H1 (cell line): ENCODE measurements around the gene COL8A1. TPM values are rescaled to one million over a fixed set of nuclear protein-coding genes. Genes with fewer than 3 reads are reported as not detected.

Experiments
- CTCF ChIA-PET: fragments of 300-600 bp; sonication (Branson Sonifier 250); formaldehyde crosslinking; loops from one replicate; lab custom pipeline; 2021; ENCODE audit not compliant: partially characterized antibody; lab: Charles Lee
- POLR2A ChIA-PET: fragments of 300-600 bp; sonication (Branson Sonifier 250); formaldehyde crosslinking; loops from one replicate; lab custom pipeline; 2021; ENCODE audit warnings: inconsistent platforms; ENCODE audit not compliant: partially characterized antibody; lab: Charles Lee
- DNase-seq, 2 experiments: peaks; one replicate each; pipeline versions ENCODE4 v3.0.0 to v3.0.0-alpha.2; 2010 to 2022; ENCODE audit warnings: low spot score in 2 of 2, low read depth in 1 of 2, mixed read lengths in 1 of 2
- FAIRE-seq: peaks from 2 replicates; lab custom pipeline; 2011; peaks lifted over from hg19 to GRCh38; lab: Jason Lieb, UNC
- H2AFZ ChIP-seq: 2 replicates; pipeline ENCODE4 v1.8.1; 2012; ENCODE audit warnings: low read length, inconsistent platforms
- H2AK5ac ChIP-seq: 2 replicates; pipeline ENCODE4 v1.6.1; 2013; ENCODE audit warnings: low read depth, low read length
- H2BK120ac ChIP-seq: replicated peaks from 2 replicates; pipeline ENCODE3; 2013; ENCODE audit warnings: low read depth, low read length, inconsistent platforms
- H2BK12ac ChIP-seq: 2 replicates; pipeline ENCODE4 v1.6.1; 2013; ENCODE audit warnings: low read depth, low read length
- H2BK15ac ChIP-seq: 2 replicates; pipeline ENCODE4 v1.6.1; 2013; ENCODE audit warnings: low read length
- H2BK20ac ChIP-seq: 2 replicates; pipeline ENCODE4 v1.6.1; 2013; ENCODE audit warnings: low read length
- H2BK5ac ChIP-seq: 2 replicates; pipeline ENCODE4 v1.6.1; 2013; ENCODE audit warnings: low read depth, low read length
- H3K14ac ChIP-seq: 2 replicates; pipeline ENCODE4 v1.6.1; 2013; ENCODE audit warnings: inconsistent platforms; ENCODE audit not compliant: insufficient read length
- H3K18ac ChIP-seq: 2 replicates; pipeline ENCODE4 v1.6.1; 2013; ENCODE audit warnings: low read length; ENCODE audit errors: extremely low read depth
- H3K23ac ChIP-seq: 2 replicates; pipeline ENCODE4 v1.6.1; 2013; ENCODE audit warnings: inconsistent platforms; ENCODE audit not compliant: insufficient read length
- H3K23me2 ChIP-seq: 2 replicates; pipeline ENCODE4 v1.6.1; 2013; ENCODE audit warnings: low read depth, low read length
- H3K27ac ChIP-seq: 2 replicates; pipeline ENCODE4 v1.6.1; 2011; ENCODE audit warnings: low read depth, low read length, inconsistent platforms
- H3K27me3 ChIP-seq, 4 experiments: replicated peaks in 1 of 4; 1 replicate in 1 of 4; 2 replicates in 3 of 4; pipeline versions ENCODE4 v1.6.1 to v1.8.1; 2011 to 2013; ENCODE audit warnings: low read length in 3 of 4, mild to moderate bottlenecking in 3 of 4, inconsistent platforms in 2 of 4, mixed read lengths in 2 of 4, moderate library complexity in 1 of 4; ENCODE audit not compliant: control insufficient read depth in 3 of 4, insufficient read depth in 3 of 4; ENCODE audit errors: extremely low read depth in 1 of 4
- H3K36me3 ChIP-seq, 4 experiments: 2 replicates each; pipeline versions ENCODE4 v1.6.1 to v1.8.1; 2011 to 2013; ENCODE audit warnings: mild to moderate bottlenecking in 4 of 4, low read length in 3 of 4, moderate library complexity in 2 of 4, control low read depth in 1 of 4, inconsistent platforms in 1 of 4; ENCODE audit not compliant: insufficient read depth in 4 of 4, control insufficient read depth in 2 of 4
- H3K4ac ChIP-seq: replicated peaks from 2 replicates; pipeline ENCODE3; 2013; ENCODE audit warnings: low read length, low read depth, mixed read lengths, inconsistent platforms; ENCODE audit not compliant: insufficient read length
- H3K4me1 ChIP-seq, 4 experiments: replicated peaks in 1 of 4; 1 replicate in 1 of 4; 2 replicates in 3 of 4; pipeline versions ENCODE4 v1.6.1 to v1.8.1; 2011 to 2013; ENCODE audit warnings: low read length in 3 of 4, inconsistent platforms in 2 of 4, mixed read lengths in 1 of 4; ENCODE audit not compliant: insufficient read depth in 4 of 4, control insufficient read depth in 3 of 4
- H3K4me2 ChIP-seq, 2 experiments: 2 replicates each; pipeline versions ENCODE4 v1.6.1 to v1.8.1; 2011 to 2013; ENCODE audit warnings: low read depth in 2 of 2, low read length in 2 of 2, control low read depth in 1 of 2, inconsistent platforms in 1 of 2, mild to moderate bottlenecking in 1 of 2; ENCODE audit not compliant: insufficient read depth in 1 of 2
- H3K4me3 ChIP-seq, 4 experiments: fragments of 200-600, 300-600 bp in 1 of 4; sonication (generic), shearing (Covaris generic), sonication (Bioruptor Twin) in 1 of 4; 2 replicates each; pipeline versions ENCODE4 v1.5.1 to v1.8.1; 2011 to 2016; ENCODE audit warnings: low read length in 4 of 4, low read depth in 3 of 4, control low read depth in 2 of 4, inconsistent platforms in 2 of 4, mild to moderate bottlenecking in 2 of 4, mixed read lengths in 1 of 4, moderate library complexity in 1 of 4; ENCODE audit not compliant: insufficient read depth in 2 of 4; ENCODE audit errors: extremely low read depth in 1 of 4
- H3K56ac ChIP-seq: replicated peaks from 2 replicates; pipeline ENCODE3; 2013; ENCODE audit warnings: low read depth, mild to moderate bottlenecking, mixed read lengths, low read length, inconsistent platforms; ENCODE audit not compliant: insufficient read length
- H3K79me1 ChIP-seq: 2 replicates; pipeline ENCODE4 v1.6.1; 2013; ENCODE audit warnings: low read depth, low read length, control low read depth
- H3K79me2 ChIP-seq, 2 experiments: 2 replicates each; pipeline versions ENCODE4 v1.6.1 to v1.8.1; 2012 to 2013; ENCODE audit warnings: low read length in 2 of 2, mild to moderate bottlenecking in 2 of 2, inconsistent platforms in 1 of 2; ENCODE audit not compliant: insufficient read depth in 2 of 2, control insufficient read depth in 1 of 2
- H3K9ac ChIP-seq, 4 experiments: replicated peaks in 1 of 4; 1 replicate in 1 of 4; 2 replicates in 3 of 4; pipeline versions ENCODE4 v1.6.1 to v1.8.1; 2011 to 2013; ENCODE audit warnings: low read depth in 3 of 4, low read length in 3 of 4, control low read depth in 2 of 4, mild to moderate bottlenecking in 2 of 4, moderate library complexity in 2 of 4, inconsistent platforms in 1 of 4; ENCODE audit errors: extremely low read depth in 1 of 4
- H3K9me3 ChIP-seq, 2 experiments: 2 replicates each; pipeline versions ENCODE4 v1.6.1 to v1.8.1; 2012 to 2013; ENCODE audit warnings: mild to moderate bottlenecking in 2 of 2, moderate library complexity in 2 of 2, control low read depth in 1 of 2, inconsistent platforms in 1 of 2, low read depth in 1 of 2, low read length in 1 of 2, mixed read lengths in 1 of 2; ENCODE audit not compliant: insufficient read depth in 2 of 2
- H4K20me1 ChIP-seq, 2 experiments: replicated peaks in 1 of 2; 2 replicates each; pipeline versions ENCODE3 to v1.8.1; 2011 to 2013; ENCODE audit warnings: inconsistent platforms in 2 of 2, low read length in 2 of 2, mild to moderate bottlenecking in 1 of 2; ENCODE audit not compliant: insufficient read depth in 2 of 2, control insufficient read depth in 1 of 2
- H4K5ac ChIP-seq: 2 replicates; pipeline ENCODE4 v1.6.1; 2013; ENCODE audit warnings: low read length, low read depth, mixed read lengths, inconsistent platforms; ENCODE audit not compliant: insufficient read length
- H4K8ac ChIP-seq: 2 replicates; pipeline ENCODE4 v1.8.0; 2013; ENCODE audit warnings: mild to moderate bottlenecking, moderate library complexity, low read length, inconsistent platforms; ENCODE audit not compliant: insufficient read depth; ENCODE audit errors: extremely low read depth
- H4K91ac ChIP-seq: replicated peaks from 2 replicates; pipeline ENCODE3; 2013; ENCODE audit warnings: low read length, mixed read lengths, inconsistent platforms; ENCODE audit not compliant: insufficient read length
- BRCA1 ChIP-seq: IDR thresholded peaks from 2 replicates; pipeline ENCODE4 v1.6.1; 2012; ENCODE audit warnings: low read depth, low read length, improper control_type of control experiment
- NANOG ChIP-seq: IDR thresholded peaks from 2 replicates; pipeline ENCODE4 v1.6.1; 2011; ENCODE audit warnings: low read length, low read depth, mild to moderate bottlenecking, inconsistent platforms; ENCODE audit not compliant: insufficient read depth, poor library complexity, severe bottlenecking
- RAD21 ChIP-seq, 2 experiments: IDR thresholded peaks in 1 of 2; conservative IDR thresholded peaks in 1 of 2; 2 replicates each; pipeline ENCODE4 v1.6.1; 2011; ENCODE audit warnings: low read depth in 2 of 2, low read length in 2 of 2, improper control_type of control experiment in 1 of 2, inconsistent platforms in 1 of 2, mild to moderate bottlenecking in 1 of 2, moderate library complexity in 1 of 2
- WGBS, 2 experiments: shearing (Covaris generic) in 1 of 2; methylation state at CpG; one replicate each; pipeline versions ENCODE4 v1.1.6 to v1.1.7; 2013 to 2015; ENCODE audit warnings: low lambda C conversion rate in 2 of 2, mixed read lengths in 2 of 2, inconsistent platforms in 1 of 2, low coverage in 1 of 2, missing lambda C conversion rate in 1 of 2; ENCODE audit not compliant: insufficient replicate concordance in 2 of 2, insufficient coverage in 1 of 2, insufficient read length in 1 of 2; ENCODE audit errors: extremely low coverage in 1 of 2, missing lambda C conversion rate in 1 of 2; 5-methylcytosine and 5-hydroxymethylcytosine counted together
- polyA plus RNA-seq, 7 experiments: library from polyadenylated mRNA; depleted of rRNA in 3 of 7; stranded (reverse) in 5 of 7; unstranded in 2 of 7; fragments of >200 nt in 5 of 7; fragments of 200-250 nt in 2 of 7; gene quantifications; 1 replicate in 5 of 7; 2 replicates in 1 of 7; 4 replicates in 1 of 7; pipeline versions ENCODE4 v1.2.1 to v1.2.3, GENCODE V29; 2011 to 2013; ENCODE audit warnings: missing spikeins in 2 of 7, mixed read lengths in 2 of 7
- total RNA-seq: library from RNA; stranded (reverse); fragmentation: NEBNext Ultra II Directional; extraction: Animal tissue kit (Norgen Biotek cat#: 25700); gene quantifications from 2 replicates; pipeline ENCODE4 v1.2.1, GENCODE V29; 2021
- TF ChIP-seq, protein P1 (sequence below): IDR thresholded peaks from 2 replicates; pipeline ENCODE4 v1.6.1; 2011; ENCODE audit warnings: low read depth, mild to moderate bottlenecking, low read length; ENCODE audit not compliant: insufficient read depth

COL8A1 gene
- total and polyA plus RNA-seq, 2 of the 8 experiments (the other 6 are each of a cell fraction or from before 2014, with no cell fraction given): 0.21 to 1.2 TPM

GRCh38 chr3:99693636-99694035 is 55.2 kb downstream of the COL8A1 start:
- no peak overlapping the region for H2BK12ac ChIP-seq
- no peak for FAIRE-seq
- no peak overlapping the region for H3K56ac ChIP-seq
- no peak overlapping the region for H2AK5ac ChIP-seq
- no peak overlapping the region for H2BK120ac ChIP-seq
- H2BK20ac ChIP-seq: no peak overlapping the region
- ChIA-PET CTCF (no interaction called here), POLR2A (no interaction called here)
- no peak overlapping the region for H2BK15ac ChIP-seq
- no peak overlapping the region for H4K5ac ChIP-seq
- H3K79me1 ChIP-seq: no peaks in the 10 kb centered on the region
- no peaks in the 10 kb centered on the region for H3K36me3 ChIP-seq
- WGBS, 2 experiments: 84% methylated on average over 2 of the region's 2 CpGs; no CpG with 5 or more reads in 1 of the 2 experiments
- DNase-seq: no peak
- no peak overlapping the region for H4K91ac ChIP-seq
- no peak overlapping the region for H3K18ac ChIP-seq
- no peaks in the 10 kb centered on the region for H3K27me3 ChIP-seq
- no peaks in the 10 kb centered on the region for H3K4me1 ChIP-seq
- no peak overlapping the region for H3K27ac ChIP-seq
- no peak overlapping the region for H4K8ac ChIP-seq
- no peak overlapping the region for H3K9ac ChIP-seq
- H3K14ac ChIP-seq: no peak overlapping the region
- no peak overlapping the region for H3K23ac ChIP-seq
- no peak overlapping the region for H2BK5ac ChIP-seq
- H3K79me2 ChIP-seq: no peaks in the 10 kb centered on the region
- no peak overlapping the region for H3K4me3 ChIP-seq
- no peak overlapping the region for H3K4ac ChIP-seq
- H4K20me1 ChIP-seq: no peaks in the 10 kb centered on the region
- no peak overlapping the region for H3K4me2 ChIP-seq
- H3K23me2 ChIP-seq: no peaks in the 10 kb centered on the region
- H3K9me3 ChIP-seq: no peaks in the 10 kb centered on the region
- no peak overlapping the region for H2AFZ ChIP-seq
- TF ChIP-seq, protein P1, sequence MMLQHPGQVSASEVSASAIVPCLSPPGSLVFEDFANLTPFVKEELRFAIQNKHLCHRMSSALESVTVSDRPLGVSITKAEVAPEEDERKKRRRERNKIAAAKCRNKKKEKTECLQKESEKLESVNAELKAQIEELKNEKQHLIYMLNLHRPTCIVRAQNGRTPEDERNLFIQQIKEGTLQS: no peak
- TF ChIP-seq BRCA1 (no peak), RAD21 (IDR thresholded peaks at IDR 0.05 in 1 of 2, conservative IDR thresholded peaks at IDR 0.05 in 1 of 2; ENCODE audit: low read depth in 2 of 2, low read length in 2 of 2) (no peak), NANOG (no peak)
